Measurements from ENCODE around the gene ZMIZ1. TPM values are rescaled to one million over a fixed set of nuclear protein-coding genes. Genes with fewer than 3 reads are reported as not detected.

The ZMIZ1 gene
- polyA plus RNA-seq, 1 donor = 44.4 TPM

GRCh38 chr10:79067241-79068202, 1.2 kb upstream of the ZMIZ1 start:
- DNase-seq = peak; percentile 97

GRCh38 chr10:79068203-79068561, 584 bp upstream of the ZMIZ1 start:
- peak; percentile 45 for DNase-seq

GRCh38 chr10:79069325-79070080, 737 bp downstream of the ZMIZ1 start:
- DNase-seq = peak; percentile 56

- peak; percentile 34 for DNase-seq
Observed at GRCh38 chr10:79070081-79070605, 1.4 kb downstream of the ZMIZ1 start.

GRCh38 chr10:79070606-79071395, 2.0 kb downstream of the ZMIZ1 start:
- peak; percentile 72 for DNase-seq

- no peak for DNase-seq
Observed at GRCh38 chr10:79071396-79071923, 2.7 kb downstream of the ZMIZ1 start.

- no peak for DNase-seq
Observed at GRCh38 chr10:79072041-79072441, 3.3 kb downstream of the ZMIZ1 start.

GRCh38 chr10:79072994-79073645, 4.4 kb downstream of the ZMIZ1 start:
- DNase-seq = no peak

GRCh38 chr10:79073784-79074432, 5.1 kb downstream of the ZMIZ1 start:
- DNase-seq = no peak

GRCh38 chr10:79074732-79075131, 6.0 kb downstream of the ZMIZ1 start:
- no peak for DNase-seq

GRCh38 chr10:79075418-79075817, 6.7 kb downstream of the ZMIZ1 start:
- DNase-seq = no peak

- no peak for DNase-seq
Observed at GRCh38 chr10:79077488-79078173, 8.9 kb downstream of the ZMIZ1 start.

- no peak for DNase-seq
Observed at GRCh38 chr10:79078367-79079053, 9.7 kb downstream of the ZMIZ1 start.

GRCh38 chr10:79079054-79079397, 10.3 kb downstream of the ZMIZ1 start:
- no peak for DNase-seq

- DNase-seq = no peak
Observed at GRCh38 chr10:79079490-79080355, 11.0 kb downstream of the ZMIZ1 start.

GRCh38 chr10:79081353-79082034, 12.7 kb downstream of the ZMIZ1 start:
- no peak for DNase-seq

- DNase-seq = no peak
Observed at GRCh38 chr10:79082035-79082373, 13.2 kb downstream of the ZMIZ1 start.
